GM21447 (cell line): ENCODE results near the gene CEP131.

ENCODE experiments used
- ATAC-seq: cut with Tn5 transposase; IDR thresholded peaks from one replicate; pipeline ENCODE4 v1.9.1; 2021; ENCODE audit not compliant: unreplicated experiment

Gene CEP131

GRCh38 chr17:81239714-81240555 lies 17.2 kb upstream of the CEP131 start:
- no peak for ATAC-seq

DNA sequence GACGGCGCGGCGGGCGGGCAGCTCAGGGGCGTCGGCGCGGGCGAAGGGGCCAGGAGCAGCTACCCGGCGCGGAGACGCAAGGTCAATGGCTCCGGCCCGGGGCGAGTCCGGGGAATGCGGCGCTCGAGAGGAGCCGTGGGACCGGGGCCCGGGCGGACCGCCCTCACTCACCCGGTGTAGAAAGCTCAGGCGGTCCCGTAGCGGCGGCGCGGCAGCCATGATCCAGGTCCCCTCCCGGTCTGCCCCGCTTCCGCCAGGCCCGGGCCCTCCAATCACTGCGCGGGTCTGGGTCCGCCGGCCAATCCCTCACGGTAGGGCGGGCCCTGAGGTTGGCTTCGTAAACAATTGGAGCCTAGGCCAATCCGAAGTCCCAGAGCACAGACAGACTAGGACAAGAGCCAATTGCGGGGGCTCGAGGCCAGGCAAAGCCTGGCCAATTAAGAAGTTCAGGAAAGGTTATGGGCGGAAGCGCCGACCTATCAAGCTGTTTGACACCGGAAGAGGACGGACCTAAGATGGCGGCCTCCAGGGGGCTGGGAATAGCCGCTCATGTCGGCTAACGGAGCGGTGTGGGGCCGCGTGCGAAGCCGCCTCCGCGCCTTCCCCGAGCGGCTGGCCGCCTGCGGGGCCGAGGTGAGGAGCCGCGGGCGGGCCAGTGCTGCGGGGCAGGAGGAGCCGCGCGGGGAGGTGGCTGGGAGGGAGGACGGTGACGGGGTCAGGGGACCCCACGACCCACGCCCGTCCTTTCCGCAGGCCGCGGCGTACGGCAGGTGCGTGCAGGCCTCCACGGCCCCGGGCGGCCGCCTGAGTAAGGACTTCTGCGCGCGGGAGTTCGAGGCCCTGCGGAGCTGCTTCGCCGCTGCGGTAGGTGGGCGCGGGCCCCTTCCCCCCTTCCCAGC lies 16.3 kb upstream of the CEP131 start, which contains the start of the genes NDUFAF8 and TEPSIN:
Gene NDUFAF8, plus strand, starts transcription at position 504 of the 899 bp plus-strand sequence. Its CDS starts 46 bp downstream, at position 550.
Gene TEPSIN, minus strand, starts transcription at position 241 of the 899 bp plus-strand sequence. Its CDS starts 22 bp downstream, at position 219.
- ATAC-seq = peak; percentile 89

DNA sequence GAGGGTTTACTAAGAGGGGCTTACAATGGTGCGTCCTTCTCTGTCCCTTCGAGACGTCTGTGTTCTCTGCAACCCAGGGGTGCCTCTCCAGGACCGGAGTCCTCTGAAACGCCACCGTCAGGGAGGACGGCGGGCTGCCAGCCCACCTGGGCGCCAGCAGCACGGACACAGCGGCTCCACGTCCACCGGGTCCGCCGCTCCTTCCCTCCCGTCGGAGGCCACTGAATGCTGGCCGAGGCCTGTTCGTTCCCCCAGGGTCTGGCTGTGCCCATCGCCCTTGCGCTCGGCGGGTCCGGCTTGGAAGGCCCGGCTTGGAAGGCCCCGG lies 15.7 kb upstream of the CEP131 start:
- ATAC-seq = no peak

- no peak for ATAC-seq
Measured at GRCh38 chr17:81237591-81238489, 15.1 kb upstream of the CEP131 start.

DNA sequence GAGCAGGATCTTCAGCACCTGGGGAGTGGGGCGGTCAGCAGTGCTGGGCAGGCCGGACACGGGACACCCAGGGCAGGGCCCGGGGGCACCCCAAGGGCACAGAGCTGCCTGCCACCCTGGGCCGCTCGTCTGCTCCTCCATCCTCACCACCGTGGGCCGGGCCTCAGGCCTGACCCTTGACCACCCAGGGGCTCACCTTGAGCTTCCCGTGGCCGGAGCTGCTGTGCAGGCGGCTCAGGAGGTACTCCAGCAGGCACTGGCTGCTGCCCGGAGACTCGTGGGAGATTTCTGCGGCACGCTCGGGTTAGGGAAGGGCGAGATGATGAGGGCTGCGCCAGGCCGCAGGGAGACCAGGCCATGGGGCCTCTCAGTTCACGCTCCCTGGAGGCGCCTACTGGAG lies 14.0 kb upstream of the CEP131 start:
- ATAC-seq = no peak

DNA sequence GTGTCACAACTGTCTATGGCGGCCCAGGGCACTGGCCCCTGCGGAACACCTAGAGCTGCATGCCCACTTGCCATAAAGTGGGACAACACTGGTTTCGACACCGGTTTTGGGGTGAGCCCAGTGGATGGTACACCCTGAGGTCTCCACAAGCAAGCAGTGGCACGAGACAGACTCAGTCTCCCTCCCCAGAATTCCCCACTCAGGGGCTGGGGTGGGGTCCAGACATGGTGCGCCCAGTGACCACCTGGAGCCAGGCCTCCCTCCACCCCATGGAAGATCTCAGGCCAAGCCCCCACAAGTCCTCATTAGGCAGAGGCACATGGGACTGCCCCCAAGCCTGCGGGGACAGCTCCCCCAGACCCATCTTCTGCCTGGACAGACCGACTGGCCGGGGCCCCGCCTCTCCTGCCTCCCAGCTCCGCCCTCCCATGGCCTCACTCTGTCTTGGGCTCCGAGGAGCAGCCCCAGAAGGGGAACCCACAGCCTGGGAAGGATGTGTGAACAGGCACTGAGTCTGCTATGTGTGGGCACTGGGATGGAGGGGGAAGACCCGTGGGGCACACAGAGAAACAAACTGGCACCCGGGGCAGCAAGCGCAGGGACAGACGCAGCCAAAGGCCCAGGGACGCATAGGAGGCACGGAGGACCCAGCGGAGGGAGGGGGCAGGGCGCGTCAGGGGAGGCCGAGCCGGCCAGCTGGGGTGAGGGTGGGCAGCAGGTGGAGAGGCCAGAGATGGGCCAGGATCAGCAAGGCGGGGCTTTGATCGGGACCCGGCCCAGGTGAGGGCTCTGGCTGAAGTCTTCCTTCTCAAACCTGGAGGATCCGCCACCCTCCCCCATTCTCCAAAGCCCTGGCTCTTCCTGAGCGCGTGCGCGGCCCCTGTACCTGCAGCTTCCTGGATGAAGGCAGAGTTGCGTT lies 13.3 kb upstream of the CEP131 start:
- ATAC-seq = no peak

DNA sequence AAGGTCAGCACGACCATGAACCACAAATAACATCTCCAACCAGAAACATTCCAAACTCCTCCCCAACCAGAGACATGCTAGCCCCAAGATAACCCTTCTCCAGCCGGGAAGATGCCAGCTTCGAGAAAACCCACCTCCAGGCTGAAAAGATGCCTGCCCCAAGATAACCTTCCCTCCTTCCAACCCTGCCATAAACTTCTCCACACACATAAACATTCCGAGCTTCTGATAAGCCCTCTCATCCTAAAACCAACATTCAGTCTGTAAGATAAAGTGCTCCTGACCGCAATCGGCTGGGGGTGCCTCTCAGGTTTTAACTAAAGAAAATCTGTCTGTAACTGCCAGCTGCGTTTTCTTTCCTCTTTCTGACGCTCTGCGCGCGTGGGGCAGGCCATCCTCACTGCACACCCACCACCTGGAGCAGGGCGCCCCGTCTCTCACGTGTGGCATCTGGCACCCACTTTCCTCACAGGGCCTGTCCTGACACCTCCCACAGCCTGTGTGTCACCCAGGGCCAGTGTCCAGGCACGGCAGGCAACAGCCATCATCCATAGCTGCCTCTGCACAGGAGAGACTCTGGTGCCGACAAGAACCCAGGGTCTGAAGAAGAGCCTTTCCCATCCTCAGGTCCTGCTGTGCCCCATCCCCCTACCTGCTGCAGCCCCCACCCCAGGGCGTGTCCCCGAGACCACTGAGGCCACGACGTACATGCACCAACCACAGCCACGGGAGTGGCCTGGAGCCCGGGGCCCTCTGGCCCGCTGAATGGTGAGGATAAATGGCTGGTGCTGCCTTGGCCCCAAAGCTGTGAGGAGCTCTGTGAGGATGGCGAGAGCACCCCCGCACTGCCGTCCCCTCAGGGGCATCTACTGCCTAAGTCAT lies 12.4 kb upstream of the CEP131 start:
- no peak for ATAC-seq

DNA sequence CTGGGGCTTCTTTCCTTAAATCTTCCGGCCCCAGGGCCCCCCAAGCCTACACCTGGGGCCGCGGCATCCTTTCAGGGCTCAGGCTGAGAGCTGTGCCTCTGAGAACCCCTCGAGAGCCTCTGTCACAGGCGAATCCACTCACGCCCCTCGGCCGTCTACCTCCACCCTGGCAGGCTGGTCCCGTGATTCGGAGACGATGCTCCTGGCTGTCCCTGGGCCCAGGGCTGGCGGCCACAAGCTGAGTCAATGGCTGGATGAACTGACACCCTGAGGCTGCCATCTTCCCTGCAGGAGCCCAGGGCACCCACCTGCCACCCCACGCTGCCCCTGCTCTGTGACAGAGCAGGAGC lies 11.7 kb upstream of the CEP131 start:
- ATAC-seq = no peak

DNA sequence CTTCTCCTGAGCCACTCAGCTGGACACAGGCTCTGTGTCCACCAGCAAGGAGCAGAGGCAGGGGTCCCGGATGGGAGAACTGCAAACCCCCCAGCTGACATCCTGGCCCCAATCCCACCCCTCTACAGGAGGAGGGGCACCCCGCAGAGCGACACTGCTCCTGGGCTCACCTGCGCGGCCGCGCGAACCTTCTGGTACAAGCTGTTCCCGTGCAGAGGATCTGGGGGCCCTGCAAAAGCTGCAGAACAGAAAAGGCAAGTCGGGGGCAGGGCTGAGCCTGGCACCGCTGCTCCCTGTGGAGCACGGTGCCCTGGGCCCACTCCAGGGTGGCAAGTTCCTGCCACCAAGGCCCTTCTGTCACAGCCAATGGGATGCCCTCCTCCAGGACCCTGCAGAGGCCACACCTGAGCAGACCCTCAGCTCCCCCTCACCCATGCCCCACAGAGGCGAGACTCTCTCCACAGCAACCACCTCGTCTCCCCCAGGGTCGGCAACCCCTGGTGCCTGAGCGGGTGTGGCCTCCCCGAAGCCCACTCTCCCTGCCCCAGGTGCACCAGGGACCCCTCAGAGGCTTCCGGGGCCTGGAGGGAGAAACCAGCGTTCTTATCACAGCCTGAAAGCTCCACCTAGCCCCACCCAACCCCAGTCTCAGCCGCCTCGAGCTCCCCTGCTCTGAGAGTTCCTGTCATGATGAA lies 11.2 kb upstream of the CEP131 start:
- ATAC-seq = no peak

GRCh38 chr17:81233316-81233715 lies 10.6 kb upstream of the CEP131 start:
- no peak for ATAC-seq

- ATAC-seq = no peak
Measured at GRCh38 chr17:81232616-81233241, 10.0 kb upstream of the CEP131 start.

GRCh38 chr17:81231766-81232581 lies 9.2 kb upstream of the CEP131 start:
- ATAC-seq = no peak

DNA sequence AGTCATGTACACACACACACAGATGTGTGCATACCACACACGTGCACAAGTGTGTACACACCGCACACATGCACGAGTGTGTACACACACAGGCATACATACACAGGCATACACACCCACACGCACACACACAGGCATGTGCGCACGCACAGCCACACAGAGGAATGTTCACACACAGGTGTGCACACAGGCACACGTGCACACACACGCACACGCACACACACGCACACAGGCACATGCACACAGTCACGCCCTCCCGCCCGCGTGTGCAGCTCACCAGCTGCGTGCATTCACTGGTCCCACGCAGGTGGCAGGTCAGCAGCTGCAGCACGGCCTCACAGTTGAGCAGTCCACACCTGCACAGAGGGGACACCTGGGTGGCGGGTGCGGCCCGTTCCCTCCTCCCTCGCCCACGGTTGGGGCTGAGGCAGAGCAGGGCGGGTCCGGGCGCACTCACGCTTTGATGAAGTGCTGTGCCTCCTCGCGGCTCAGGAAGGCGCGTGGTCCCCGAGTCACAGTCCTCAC lies 8.4 kb upstream of the CEP131 start:
- no peak for ATAC-seq

DNA sequence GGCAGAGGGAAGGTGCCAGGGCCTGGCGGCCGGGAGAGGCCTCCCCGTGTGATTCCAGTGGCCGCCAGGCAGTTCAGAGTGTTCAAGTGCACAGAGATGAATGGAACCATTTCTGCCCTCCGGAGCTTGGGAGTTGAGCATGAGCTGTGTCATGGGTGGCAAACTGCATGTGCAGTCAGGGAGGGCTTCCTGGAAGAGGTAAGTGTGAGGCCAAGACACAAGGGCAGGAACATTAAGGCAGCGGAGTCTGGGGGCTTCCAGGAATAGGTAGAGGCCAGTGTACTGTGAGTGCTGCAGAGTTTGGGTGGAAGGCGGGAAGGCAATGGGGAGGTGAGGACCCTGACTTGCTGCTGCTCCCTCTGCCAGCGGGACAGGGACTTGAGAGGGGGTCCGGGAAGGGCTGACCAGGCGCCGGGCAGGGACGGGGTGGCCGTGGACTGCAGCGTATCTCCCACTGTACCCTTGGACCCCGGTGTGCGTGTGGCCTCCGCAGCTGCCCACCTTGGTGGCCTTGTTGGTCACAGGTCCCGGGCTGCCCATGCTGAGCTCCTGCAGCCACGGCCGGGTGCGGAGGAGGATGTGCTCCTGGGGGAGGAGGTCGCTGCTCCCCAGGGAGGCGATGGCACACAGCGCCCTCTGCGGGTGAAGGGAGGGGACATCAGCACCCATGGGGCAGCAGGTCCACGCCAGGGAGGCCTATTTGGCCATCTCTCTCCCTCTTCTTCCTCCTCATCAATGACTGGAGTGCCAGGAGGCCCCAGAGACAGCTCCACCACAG lies 7.5 kb upstream of the CEP131 start:
- ATAC-seq = no peak

GRCh38 chr17:81229666-81229920 lies 6.8 kb upstream of the CEP131 start:
- no peak for ATAC-seq
